Upper lobe of left lung (tissue), 6 donors: ENCODE data around the gene LEPROT. TPM values are rescaled to one million over a fixed set of nuclear protein-coding genes. Genes with fewer than 3 reads are reported as not detected.

Source experiments
- ATAC-seq, 2 donors: fragments of 200-7000 bp; cut with Tn5 transposase; one replicate each; pipeline ENCODE4 v1.9.1; 2022; ENCODE audit warnings: mild to moderate bottlenecking in 2 of 2, moderate library complexity in 2 of 2; ENCODE audit not compliant: low FRiP score in 2 of 2
- DNase-seq, 2 donors: peaks; one replicate each; pipeline ENCODE4 v3.0.0-alpha.2; 2019 to 2020
- H3K27ac ChIP-seq, 4 donors: fragments of 200-600 bp; sonication (generic); one replicate each; pipeline ENCODE4 v1.5.1; 2016 to 2019
- H3K27me3 ChIP-seq, 4 donors: fragments of 200-600 bp; sonication (generic); one replicate each; pipeline ENCODE4 v1.5.1; 2017 to 2019
- H3K36me3 ChIP-seq, 4 donors: fragments of 200-600 bp; sonication (generic); one replicate each; pipeline ENCODE4 v1.5.1; 2016 to 2019
- H3K4me1 ChIP-seq, 4 donors: fragments of 200-600 bp; sonication (generic); one replicate each; pipeline ENCODE4 v1.5.1; 2018 to 2019
- H3K4me3 ChIP-seq, 4 donors: fragments of 200-600 bp; sonication (generic); one replicate each; pipeline ENCODE4 v1.5.1; 2017 to 2019; ENCODE audit warnings: mild to moderate bottlenecking in 2 of 4, moderate library complexity in 1 of 4
- H3K9me3 ChIP-seq, 4 donors: fragments of 200-600 bp; sonication (generic); one replicate each; pipeline ENCODE4 v1.5.1; 2018 to 2019
- EP300 ChIP-seq, 4 donors: sonication (generic); formaldehyde crosslinking; IDR thresholded peaks; one replicate each; pipeline ENCODE4 v1.5.1; 2017; ENCODE audit warnings: antibody characterized with exemption in 4 of 4, control low read depth in 2 of 4
- POLR2A ChIP-seq, 4 donors: fragments of 450-650 bp; IDR thresholded peaks; one replicate each; pipeline ENCODE4 v1.5.1; 2016 to 2017; ENCODE audit warnings: antibody characterized with exemption in 4 of 4, mild to moderate bottlenecking in 2 of 4
- POLR2AphosphoS5 ChIP-seq, 2 donors: sonication (generic); formaldehyde crosslinking; IDR thresholded peaks; one replicate each; pipeline ENCODE4 v1.5.1; 2017; ENCODE audit warnings: antibody characterized with exemption in 2 of 2
- WGBS, 2 donors: methylation state at CpG; one replicate each; pipeline ENCODE4 v1.1.5; 2017 to 2018; 5-methylcytosine and 5-hydroxymethylcytosine counted together
- total RNA-seq, 6 donors: library from RNA; depleted of rRNA in 4 of 6; stranded (reverse); fragments of >200 nt in 4 of 6; gene quantifications; one replicate each; pipeline versions ENCODE4 v1.1.0 to v1.2.1, GENCODE V29; 2016 to 2021
- TF ChIP-seq, protein P1 (sequence below), 6 experiments: fragments of 450-650 bp in 4 of 6; fragments of 200-600 bp in 2 of 6; sonication (generic) in 2 of 6; IDR thresholded peaks; one replicate each; pipeline ENCODE4 v1.5.1; 2016 to 2019; ENCODE audit warnings: antibody characterized with exemption in 6 of 6
- donor health status: DM: no; HTN: no; CAD: no; lungs with moderate emphysema.
- donor health status: DM: no; HTN: yes; CAD: no; lungs with severe emphysema.

Gene LEPROT
- total RNA-seq, 6 donors from 2014 or later: 28.0 to 120 (median 72.9) TPM

DNA sequence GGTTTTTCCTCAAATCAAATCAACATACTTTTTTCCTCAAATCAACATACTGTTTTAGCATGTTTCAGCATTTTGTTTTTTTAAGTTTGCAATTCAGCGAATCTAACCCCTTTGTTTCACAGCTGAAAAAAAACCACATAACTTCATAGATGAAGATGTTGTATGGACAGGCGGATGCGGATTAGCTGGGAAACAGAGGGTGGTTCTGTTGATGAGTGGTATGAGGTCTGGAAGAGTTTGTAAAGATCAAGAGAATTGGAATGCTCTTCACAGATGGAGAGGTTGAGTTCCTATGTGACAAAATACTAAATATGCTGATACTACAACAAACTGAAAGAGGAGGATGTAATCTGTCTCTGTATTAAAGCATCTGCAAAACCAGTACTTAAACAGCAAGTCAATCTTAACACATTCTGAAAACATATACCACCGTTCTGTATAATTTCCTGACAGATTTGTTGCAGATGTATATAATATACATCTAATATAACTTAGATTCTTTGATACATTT is 10.6 kb upstream of the LEPROT start:
- Histone ChIP-seq H3K4me1 (no peaks in the 10 kb centered on the region), H3K27me3 (no peaks in the 10 kb centered on the region), H3K4me3 (no peak overlapping the region), H3K27ac (no peak overlapping the region), H3K36me3 (no peaks in the 10 kb centered on the region), H3K9me3 (no peaks in the 10 kb centered on the region)
- WGBS, 2 donors: 95% methylated on average over 4 of the region's 4 CpGs
- ATAC-seq: no peak
- TF ChIP-seq, protein P1, sequence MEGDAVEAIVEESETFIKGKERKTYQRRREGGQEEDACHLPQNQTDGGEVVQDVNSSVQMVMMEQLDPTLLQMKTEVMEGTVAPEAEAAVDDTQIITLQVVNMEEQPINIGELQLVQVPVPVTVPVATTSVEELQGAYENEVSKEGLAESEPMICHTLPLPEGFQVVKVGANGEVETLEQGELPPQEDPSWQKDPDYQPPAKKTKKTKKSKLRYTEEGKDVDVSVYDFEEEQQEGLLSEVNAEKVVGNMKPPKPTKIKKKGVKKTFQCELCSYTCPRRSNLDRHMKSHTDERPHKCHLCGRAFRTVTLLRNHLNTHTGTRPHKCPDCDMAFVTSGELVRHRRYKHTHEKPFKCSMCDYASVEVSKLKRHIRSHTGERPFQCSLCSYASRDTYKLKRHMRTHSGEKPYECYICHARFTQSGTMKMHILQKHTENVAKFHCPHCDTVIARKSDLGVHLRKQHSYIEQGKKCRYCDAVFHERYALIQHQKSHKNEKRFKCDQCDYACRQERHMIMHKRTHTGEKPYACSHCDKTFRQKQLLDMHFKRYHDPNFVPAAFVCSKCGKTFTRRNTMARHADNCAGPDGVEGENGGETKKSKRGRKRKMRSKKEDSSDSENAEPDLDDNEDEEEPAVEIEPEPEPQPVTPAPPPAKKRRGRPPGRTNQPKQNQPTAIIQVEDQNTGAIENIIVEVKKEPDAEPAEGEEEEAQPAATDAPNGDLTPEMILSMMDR (IDR thresholded peaks at IDR 0.05): no peak
- TF ChIP-seq POLR2AphosphoS5 (IDR thresholded peaks at IDR 0.05) (no peak), POLR2A (IDR thresholded peaks at IDR 0.05) (no peak), EP300 (IDR thresholded peaks at IDR 0.05) (no peak)
- DNase-seq: no peak

- no peak overlapping the region for H3K27ac ChIP-seq
- no peaks in the 10 kb centered on the region for H3K27me3 ChIP-seq
- no peak for ATAC-seq
- H3K9me3 ChIP-seq: no peaks in the 10 kb centered on the region
- 93 to 96% methylated on average over 4 of the region's 4 CpGs for WGBS, 2 donors
- no peak for DNase-seq
- TF ChIP-seq, protein P1 (IDR thresholded peaks at IDR 0.05): no peak
- no peak for TF ChIP-seq POLR2AphosphoS5 (IDR thresholded peaks at IDR 0.05)
- no peak for TF ChIP-seq EP300 (IDR thresholded peaks at IDR 0.05)
- TF ChIP-seq POLR2A (IDR thresholded peaks at IDR 0.05): no peak
- no peak overlapping the region for H3K4me3 ChIP-seq
- H3K36me3 ChIP-seq: no peaks in the 10 kb centered on the region
- no peaks in the 10 kb centered on the region for H3K4me1 ChIP-seq
Observed at GRCh38 chr1:65412256-65412983, 8.0 kb upstream of the LEPROT start.

DNA sequence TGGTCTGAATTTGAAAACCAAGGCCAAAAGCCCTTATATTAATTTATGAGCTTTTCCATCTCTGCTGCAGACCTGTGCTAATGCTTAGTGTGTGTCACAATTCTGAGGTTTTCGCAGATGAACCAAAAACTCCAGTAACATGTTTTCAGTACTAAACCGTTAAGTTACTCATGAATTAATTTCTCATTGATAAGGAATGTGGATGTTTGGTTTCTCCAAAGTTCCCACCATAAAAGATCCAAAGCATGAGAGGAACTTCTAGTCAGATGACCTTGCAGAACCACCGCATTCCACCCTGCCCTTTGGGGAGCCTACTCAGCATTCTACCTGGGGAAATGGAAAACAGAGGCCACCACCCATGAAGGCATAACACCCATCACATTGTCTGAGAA is 7.5 kb upstream of the LEPROT start:
- ATAC-seq (no peak), DNase-seq (no peak)
- 94% methylated on average over 3 of the region's 3 CpGs for WGBS, 2 donors
- Histone ChIP-seq H3K9me3 (no peaks in the 10 kb centered on the region), H3K27ac (no peak overlapping the region), H3K4me1 (no peaks in the 10 kb centered on the region), H3K4me3 (no peak overlapping the region), H3K27me3 (no peaks in the 10 kb centered on the region), H3K36me3 (no peaks in the 10 kb centered on the region)
- TF ChIP-seq POLR2AphosphoS5 (IDR thresholded peaks at IDR 0.05) (no peak), POLR2A (IDR thresholded peaks at IDR 0.05) (no peak), EP300 (IDR thresholded peaks at IDR 0.05) (no peak)
- TF ChIP-seq, protein P1 (IDR thresholded peaks at IDR 0.05): no peak

DNA sequence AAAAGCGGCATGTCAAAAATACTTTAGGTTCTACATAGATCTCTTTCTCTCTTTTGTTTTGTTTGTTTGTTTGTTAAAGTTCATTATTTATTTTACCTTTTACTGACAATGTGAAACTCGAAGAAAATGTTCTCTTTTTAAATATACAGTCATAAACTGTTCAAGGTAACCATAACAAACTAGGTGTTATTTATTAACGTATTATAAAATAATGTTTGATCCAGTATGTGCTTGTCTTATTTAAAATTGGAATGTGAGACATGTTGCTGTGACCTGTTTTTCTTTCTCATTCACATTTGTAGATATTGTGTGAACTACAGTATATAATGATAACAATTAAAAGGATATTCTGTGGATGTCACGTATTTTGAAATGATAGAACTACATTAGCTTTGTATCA is 5.9 kb upstream of the LEPROT start:
- no peaks in the 10 kb centered on the region for H3K9me3 ChIP-seq
- H3K27ac ChIP-seq: no peak overlapping the region
- no peak overlapping the region for H3K4me3 ChIP-seq
- no peak for ATAC-seq
- peaks cover 0 to 6% (median 4%) of the 10 kb centered on the region in 4 donors for H3K4me1 ChIP-seq
- no peak for TF ChIP-seq EP300 (IDR thresholded peaks at IDR 0.05)
- TF ChIP-seq POLR2AphosphoS5 (IDR thresholded peaks at IDR 0.05): no peak
- TF ChIP-seq, protein P1 (IDR thresholded peaks at IDR 0.05): no peak
- TF ChIP-seq POLR2A (IDR thresholded peaks at IDR 0.05): no peak
- WGBS, 2 donors: 83 to 86% methylated on average over 4 of the region's 4 CpGs
- no peaks in the 10 kb centered on the region for H3K27me3 ChIP-seq
- H3K36me3 ChIP-seq: no peaks in the 10 kb centered on the region
- no peak for DNase-seq

DNA sequence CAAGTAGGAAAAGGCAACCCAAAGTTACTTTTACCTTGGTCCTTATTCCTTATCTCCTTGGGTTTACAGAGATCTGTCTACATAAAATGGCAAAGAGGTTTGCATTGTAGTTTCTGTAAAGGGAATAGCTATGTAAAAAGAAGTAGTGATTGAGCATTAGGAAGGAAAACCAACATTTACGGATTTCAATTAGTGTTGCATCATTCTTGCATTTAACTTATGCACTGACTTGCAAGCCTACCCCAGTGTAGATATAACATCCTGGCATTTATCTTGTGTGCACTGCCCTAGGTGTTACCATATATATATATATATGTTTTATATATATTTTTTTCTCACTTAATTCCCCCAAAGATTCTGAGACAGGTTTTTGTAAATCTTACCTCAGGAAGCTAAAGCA is 3.7 kb upstream of the LEPROT start:
- H3K36me3 ChIP-seq: no peaks in the 10 kb centered on the region
- 73 to 86% methylated on average over 1 of the region's 1 CpG for WGBS, 2 donors
- no peak overlapping the region for H3K4me3 ChIP-seq
- TF ChIP-seq POLR2A (IDR thresholded peaks at IDR 0.05): no peak
- TF ChIP-seq, protein P1 (IDR thresholded peaks at IDR 0.05): no peak
- DNase-seq (no peak), ATAC-seq (no peak)
- no peaks in the 10 kb centered on the region for H3K27me3 ChIP-seq
- no peaks in the 10 kb centered on the region for H3K9me3 ChIP-seq
- peaks cover 2 to 13% (median 6%) of the 10 kb centered on the region in 4 donors for H3K4me1 ChIP-seq
- no peak overlapping the region for H3K27ac ChIP-seq
